H9 (cell line): ENCODE data around the gene CRISP2. TPM values are rescaled to one million over a fixed set of nuclear protein-coding genes. Genes with fewer than 3 reads are reported as not detected.

Experiments
- DNase-seq: peaks from one replicate; pipeline ENCODE4 v3.0.0-alpha.2; 2017
- H2AFZ ChIP-seq: one replicate; pipeline ENCODE4 v1.6.1; 2013; ENCODE audit warnings: mild to moderate bottlenecking, low read length, control low read depth, moderate library complexity
- H2AK5ac ChIP-seq: 2 replicates; pipeline ENCODE4 v1.6.1; 2013; ENCODE audit warnings: low read length, control low read depth, mixed read lengths; ENCODE audit not compliant: insufficient read length
- H2BK120ac ChIP-seq: one replicate; pipeline ENCODE4 v1.6.1; 2013; ENCODE audit warnings: low read depth, mild to moderate bottlenecking, low read length, control low read depth, inconsistent platforms; ENCODE audit not compliant: poor library complexity, severe bottlenecking
- H2BK12ac ChIP-seq: 2 replicates; pipeline ENCODE4 v1.6.1; 2013; ENCODE audit warnings: low read length, control low read depth, mixed read lengths, low read depth; ENCODE audit not compliant: insufficient read length
- H2BK15ac ChIP-seq: 2 replicates; pipeline ENCODE4 v1.6.1; 2013; ENCODE audit warnings: low read depth, low read length, control low read depth
- H2BK20ac ChIP-seq: one replicate; pipeline ENCODE4 v1.6.1; 2013; ENCODE audit warnings: low read depth, mild to moderate bottlenecking, low read length, control low read depth, inconsistent platforms; ENCODE audit not compliant: poor library complexity, severe bottlenecking
- H2BK5ac ChIP-seq: 2 replicates; pipeline ENCODE4 v1.6.1; 2013; ENCODE audit warnings: low read length, control low read depth, mixed read lengths; ENCODE audit not compliant: insufficient read length
- H3K14ac ChIP-seq: 2 replicates; pipeline ENCODE4 v1.6.1; 2013; ENCODE audit warnings: low read length, control low read depth; ENCODE audit not compliant: insufficient read depth
- H3K18ac ChIP-seq: 2 replicates; pipeline ENCODE4 v1.6.1; 2013; ENCODE audit warnings: low read depth, mild to moderate bottlenecking, mixed read lengths, low read length, control low read depth; ENCODE audit not compliant: insufficient read length
- H3K23ac ChIP-seq: 2 replicates; pipeline ENCODE4 v1.6.1; 2013; ENCODE audit warnings: low read length, control low read depth, mixed read lengths, low read depth; ENCODE audit not compliant: insufficient read length
- H3K23me2 ChIP-seq: 2 replicates; pipeline ENCODE4 v1.6.1; 2013; ENCODE audit warnings: low read depth, mild to moderate bottlenecking, mixed read lengths, low read length, control low read depth; ENCODE audit not compliant: insufficient read length, poor library complexity, severe bottlenecking
- H3K27ac ChIP-seq: 2 replicates; pipeline ENCODE4 v1.5.1; 2013; ENCODE audit warnings: low read length, control low read depth, mixed read lengths, low read depth; ENCODE audit not compliant: insufficient read length
- H3K27me3 ChIP-seq: 2 replicates; pipeline ENCODE4 v1.6.1; 2013; ENCODE audit warnings: low read length, control low read depth, inconsistent platforms; ENCODE audit not compliant: insufficient read depth
- H3K4ac ChIP-seq: 2 replicates; pipeline ENCODE4 v1.6.1; 2013; ENCODE audit warnings: low read depth, mild to moderate bottlenecking, control low read depth, inconsistent platforms, low read length, moderate library complexity
- H3K4me1 ChIP-seq: 2 replicates; pipeline ENCODE4 v1.6.1; 2013; ENCODE audit warnings: low read length, control low read depth, inconsistent platforms; ENCODE audit not compliant: insufficient read depth
- H3K4me2 ChIP-seq: 2 replicates; pipeline ENCODE4 v1.6.1; 2013; ENCODE audit warnings: low read length, control low read depth, mixed read lengths; ENCODE audit not compliant: insufficient read length, insufficient read depth
- H3K56ac ChIP-seq: 2 replicates; pipeline ENCODE4 v1.6.1; 2013; ENCODE audit warnings: low read depth, mild to moderate bottlenecking, mixed read lengths, low read length, control low read depth; ENCODE audit not compliant: insufficient read length
- H3K79me1 ChIP-seq: 2 replicates; pipeline ENCODE4 v1.6.1; 2013; ENCODE audit warnings: low read depth, mild to moderate bottlenecking, moderate library complexity, low read length, control low read depth, inconsistent platforms; ENCODE audit not compliant: insufficient read depth, poor library complexity, severe bottlenecking
- H3K79me2 ChIP-seq: 2 replicates; pipeline ENCODE4 v1.6.1; 2013; ENCODE audit warnings: low read length, control low read depth, inconsistent platforms; ENCODE audit not compliant: insufficient read depth
- H3K9ac ChIP-seq: 2 replicates; pipeline ENCODE4 v1.6.1; 2013; ENCODE audit warnings: low read length, control low read depth, mixed read lengths; ENCODE audit not compliant: insufficient read length; ENCODE audit errors: extremely low read depth
- H3K9me3 ChIP-seq: one replicate; pipeline ENCODE4 v1.6.1; 2013; ENCODE audit warnings: low read depth, low read length, inconsistent platforms; ENCODE audit not compliant: control insufficient read depth
- H3T11ph ChIP-seq: one replicate; pipeline ENCODE4 v1.6.1; 2013; ENCODE audit warnings: mild to moderate bottlenecking, low read length, control low read depth, inconsistent platforms
- H4K20me1 ChIP-seq: one replicate; pipeline ENCODE4 v1.6.1; 2013; ENCODE audit not compliant: control insufficient read depth, insufficient read length, insufficient read depth
- H4K5ac ChIP-seq: 2 replicates; pipeline ENCODE4 v1.6.1; 2013; ENCODE audit warnings: low read depth, mild to moderate bottlenecking, mixed read lengths, low read length, control low read depth; ENCODE audit not compliant: insufficient read length
- H4K8ac ChIP-seq: replicated peaks from 2 replicates; pipeline ENCODE4 v1.6.1; 2013; ENCODE audit warnings: low read length, control low read depth, mixed read lengths, low read depth; ENCODE audit not compliant: insufficient read length
- H4K91ac ChIP-seq: 2 replicates; pipeline ENCODE4 v1.6.1; 2013; ENCODE audit warnings: low read depth, mild to moderate bottlenecking, moderate library complexity, mixed read lengths, low read length, control low read depth; ENCODE audit not compliant: insufficient read length
- H3K27ac Mint-ChIP-seq, 3 experiments: 2 replicates in 2 of 3; 3 replicates in 1 of 3; pipeline ENCODE4 v1.8.0; 2020 to 2021; ENCODE audit warnings: mixed read lengths in 3 of 3, mild to moderate bottlenecking in 1 of 3, moderate library complexity in 1 of 3
- H3K27me3 Mint-ChIP-seq: 2 replicates; pipeline ENCODE4 v1.8.0; 2021; ENCODE audit warnings: low read depth, mild to moderate bottlenecking, moderate library complexity, mixed read lengths
- H3K36me3 Mint-ChIP-seq, 3 experiments: 2 replicates in 2 of 3; 3 replicates in 1 of 3; pipeline ENCODE4 v1.8.0; 2020 to 2021; ENCODE audit warnings: low read depth in 3 of 3, mixed read lengths in 3 of 3; ENCODE audit not compliant: insufficient read depth in 1 of 3
- H3K4me1 Mint-ChIP-seq, 2 experiments: 2 replicates each; pipeline ENCODE4 v1.8.0; 2020; ENCODE audit warnings: mixed read lengths in 2 of 2
- H3K4me3 Mint-ChIP-seq, 2 experiments: 2 replicates in 1 of 2; 3 replicates in 1 of 2; pipeline ENCODE4 v1.8.0; 2020 to 2021; ENCODE audit warnings: mild to moderate bottlenecking in 2 of 2, mixed read lengths in 2 of 2, moderate library complexity in 1 of 2
- H3K9me3 Mint-ChIP-seq, 2 experiments: 2 replicates in 1 of 2; 3 replicates in 1 of 2; pipeline ENCODE4 v1.8.0; 2020; ENCODE audit warnings: mild to moderate bottlenecking in 2 of 2, mixed read lengths in 2 of 2, moderate library complexity in 1 of 2
- WGBS: extraction: QIAGEN DNeasy Blood & Tissue Kit; methylation state at CpG from one replicate; pipeline ENCODE4 v1.1.7; 2013; ENCODE audit warnings: missing lambda C conversion rate, low lambda C conversion rate, mixed read lengths; ENCODE audit not compliant: insufficient read length; ENCODE audit errors: extremely low coverage; 5-methylcytosine and 5-hydroxymethylcytosine counted together
- total RNA-seq: library from RNA; stranded (reverse); gene quantifications from 2 replicates; pipeline ENCODE4 v1.2.1, GENCODE V29; 2021
- TF ChIP-seq, protein P1 (sequence below): fragments of 200-600 bp; sonication (generic); conservative IDR thresholded peaks from 3 replicates; pipeline ENCODE4 v1.8.0; 2021; ENCODE audit warnings: antibody characterized with exemption, mild to moderate bottlenecking

Gene CRISP2
- total RNA-seq, 1 experiment from 2014 or later = not detected

DNA sequence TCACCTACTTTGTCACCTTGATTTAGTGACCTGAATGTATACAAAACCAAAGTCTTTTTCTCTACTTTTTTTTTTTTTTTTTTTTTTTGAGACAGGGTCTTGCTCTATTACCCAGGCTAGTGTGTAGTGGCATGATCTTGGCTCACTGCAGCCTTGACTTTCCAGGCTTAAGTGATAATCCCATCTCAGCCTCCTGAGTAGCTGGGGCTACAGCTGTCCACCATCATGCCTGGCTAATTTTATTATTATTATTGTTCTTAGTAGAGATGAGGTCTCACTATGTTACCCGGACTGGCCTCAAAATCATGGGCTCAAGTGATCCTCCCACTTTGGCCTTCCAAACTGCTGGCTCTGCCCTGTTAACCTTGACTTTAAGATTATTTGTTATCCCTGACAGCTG lies 37.5 kb downstream of the CRISP2 start:
- Histone ChIP-seq H3K27ac (no peak overlapping the region), H2BK5ac (no peak overlapping the region), H3K79me2 (no peaks in the 10 kb centered on the region), H3K9me3 (no peaks in the 10 kb centered on the region), H4K20me1 (no peaks in the 10 kb centered on the region), H3K4me2 (no peak overlapping the region), H3K56ac (no peak overlapping the region), H3K23ac (no peak overlapping the region), H4K5ac (no peak overlapping the region), H3K18ac (no peak overlapping the region), H4K91ac (no peak overlapping the region), H2AK5ac (no peak overlapping the region), H3K79me1 (no peaks in the 10 kb centered on the region), H2BK20ac (no peak overlapping the region), H2AFZ (no peak overlapping the region), H3K4me1 (no peaks in the 10 kb centered on the region), H3K9ac (no peak overlapping the region), H2BK12ac (no peak overlapping the region), H3K23me2 (no peaks in the 10 kb centered on the region), H3K27me3 (no peaks in the 10 kb centered on the region), H3K4ac (no peak overlapping the region), H4K8ac (no peak overlapping the region), H3K14ac (no peak overlapping the region), H3T11ph (no peak overlapping the region), H2BK120ac (no peak overlapping the region), H2BK15ac (no peak overlapping the region)
- TF ChIP-seq, protein P1, sequence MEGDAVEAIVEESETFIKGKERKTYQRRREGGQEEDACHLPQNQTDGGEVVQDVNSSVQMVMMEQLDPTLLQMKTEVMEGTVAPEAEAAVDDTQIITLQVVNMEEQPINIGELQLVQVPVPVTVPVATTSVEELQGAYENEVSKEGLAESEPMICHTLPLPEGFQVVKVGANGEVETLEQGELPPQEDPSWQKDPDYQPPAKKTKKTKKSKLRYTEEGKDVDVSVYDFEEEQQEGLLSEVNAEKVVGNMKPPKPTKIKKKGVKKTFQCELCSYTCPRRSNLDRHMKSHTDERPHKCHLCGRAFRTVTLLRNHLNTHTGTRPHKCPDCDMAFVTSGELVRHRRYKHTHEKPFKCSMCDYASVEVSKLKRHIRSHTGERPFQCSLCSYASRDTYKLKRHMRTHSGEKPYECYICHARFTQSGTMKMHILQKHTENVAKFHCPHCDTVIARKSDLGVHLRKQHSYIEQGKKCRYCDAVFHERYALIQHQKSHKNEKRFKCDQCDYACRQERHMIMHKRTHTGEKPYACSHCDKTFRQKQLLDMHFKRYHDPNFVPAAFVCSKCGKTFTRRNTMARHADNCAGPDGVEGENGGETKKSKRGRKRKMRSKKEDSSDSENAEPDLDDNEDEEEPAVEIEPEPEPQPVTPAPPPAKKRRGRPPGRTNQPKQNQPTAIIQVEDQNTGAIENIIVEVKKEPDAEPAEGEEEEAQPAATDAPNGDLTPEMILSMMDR = no peak
- Mint-ChIP-seq H3K27me3 (no peaks in the 10 kb centered on the region), H3K4me1 (no peaks in the 10 kb centered on the region), H3K27ac (peak overlapping the region in 1 of 3 experiments; percentile 75; a peak in 1 of 7 replicates), H3K36me3 (peaks cover 0 to 11% (median 0%) of the 10 kb centered on the region in 3 experiments; a peak in 1 of 7 replicates), H3K9me3 (peaks cover 10 to 13% of the 10 kb centered on the region in 2 experiments), H3K4me3 (no peak overlapping the region)
- DNase-seq = no peak
- WGBS = no CpG with 5 or more reads among the region's 1 CpG
